ENCODE data around the gene MS4A8. TPM values are rescaled to one million over a fixed set of nuclear protein-coding genes. Genes with fewer than 3 reads are reported as not detected.
"Not testable (repeated sequence)": the region's sequence is repeated elsewhere in the genome, so short reads cannot be mapped to it uniquely, and the experiment has no call there.

The MS4A8 gene
- polyA plus RNA-seq, 1 experiment: not detected

GRCh38 chr11:60680455-60681119 is 18.8 kb upstream of the MS4A8 start:
- Histone ChIP-seq H3K4me3 (ENCODE audit: low read depth, low read length) (no peak overlapping the region), H3K27me3 (ENCODE audit: control insufficient read depth, insufficient read depth, low read length) (no peaks in the 10 kb centered on the region), H3K9me3 (ENCODE audit: control insufficient read depth, insufficient read depth, low read length) (peaks cover 7% of the 10 kb centered on the region), H3K27ac (ENCODE audit: low read depth, low read length) (no peak overlapping the region)
- TF ChIP-seq CTCF (IDR thresholded peaks at IDR 0.05; ENCODE audit: low read depth, low read length): no peak
- POLR2A ChIA-PET: no interaction called here
- CTCF ChIA-PET: no interaction called here
- no peak for DNase-seq (ENCODE audit: low read depth, low spot score)

- H3K27ac ChIP-seq (ENCODE audit: low read depth, low read length); DNase-seq (ENCODE audit: low read depth, low spot score); CTCF ChIA-PET; H3K9me3 ChIP-seq (ENCODE audit: control insufficient read depth, insufficient read depth, low read length); H3K4me3 ChIP-seq (ENCODE audit: low read depth, low read length); POLR2A ChIA-PET; H3K27me3 ChIP-seq (ENCODE audit: control insufficient read depth, insufficient read depth, low read length): not testable (repeated sequence)
Measured at GRCh38 chr11:60684541-60684848, 14.9 kb upstream of the MS4A8 start.

GRCh38 chr11:60691661-60692060 is 7.8 kb upstream of the MS4A8 start:
- Histone ChIP-seq H3K27me3 (ENCODE audit: control insufficient read depth, insufficient read depth, low read length) (no peaks in the 10 kb centered on the region), H3K27ac (ENCODE audit: low read depth, low read length) (no peak overlapping the region), H3K4me3 (ENCODE audit: low read depth, low read length) (no peak overlapping the region), H3K9me3 (ENCODE audit: control insufficient read depth, insufficient read depth, low read length) (0 out of 2 replicates have a peak, but pooled peaks cover 3% of the 10 kb centered on the region)
- TF ChIP-seq CTCF (IDR thresholded peaks at IDR 0.05; ENCODE audit: low read depth, low read length): no peak
- CTCF ChIA-PET: interaction anchor here (1.4 kb wide), 1 partner anchor 10 kb away, joined by 3 read pairs; no protein-coding TSS in a partner anchor
- DNase-seq (ENCODE audit: low read depth, low spot score): no peak
- POLR2A ChIA-PET: no interaction called here

- ChIA-PET POLR2A (no interaction called here), CTCF (no interaction called here)
- TF ChIP-seq CTCF (IDR thresholded peaks at IDR 0.05; ENCODE audit: low read depth, low read length): no peak
- no peak for DNase-seq (ENCODE audit: low read depth, low spot score)
- H3K27ac ChIP-seq (ENCODE audit: low read depth, low read length): no peak overlapping the region
- no peak overlapping the region for H3K4me3 ChIP-seq (ENCODE audit: low read depth, low read length)
- no peaks in the 10 kb centered on the region for H3K27me3 ChIP-seq (ENCODE audit: control insufficient read depth, insufficient read depth, low read length)
- H3K9me3 ChIP-seq (ENCODE audit: control insufficient read depth, insufficient read depth, low read length): no peaks in the 10 kb centered on the region
Measured at GRCh38 chr11:60699936-60700335, 524 bp downstream of the MS4A8 start.

GRCh38 chr11:60700689-60701468 is 1.5 kb downstream of the MS4A8 start:
- no peaks in the 10 kb centered on the region for H3K27me3 ChIP-seq (ENCODE audit: control insufficient read depth, insufficient read depth, low read length)
- H3K9me3 ChIP-seq (ENCODE audit: control insufficient read depth, insufficient read depth, low read length): no peaks in the 10 kb centered on the region
- H3K27ac ChIP-seq (ENCODE audit: low read depth, low read length): no peak overlapping the region
- no peak overlapping the region for H3K4me3 ChIP-seq (ENCODE audit: low read depth, low read length)
- no peak for DNase-seq (ENCODE audit: low read depth, low spot score)
- POLR2A ChIA-PET: no interaction called here
- TF ChIP-seq CTCF (IDR thresholded peaks at IDR 0.05; ENCODE audit: low read depth, low read length): 0 out of 2 replicates have a peak, but pooled peaks have one; percentile 17
- CTCF ChIA-PET: no interaction called here

All from AG04450 (cell line).